ENCODE measurements around the gene PROX1.

The PROX1 gene

DNA sequence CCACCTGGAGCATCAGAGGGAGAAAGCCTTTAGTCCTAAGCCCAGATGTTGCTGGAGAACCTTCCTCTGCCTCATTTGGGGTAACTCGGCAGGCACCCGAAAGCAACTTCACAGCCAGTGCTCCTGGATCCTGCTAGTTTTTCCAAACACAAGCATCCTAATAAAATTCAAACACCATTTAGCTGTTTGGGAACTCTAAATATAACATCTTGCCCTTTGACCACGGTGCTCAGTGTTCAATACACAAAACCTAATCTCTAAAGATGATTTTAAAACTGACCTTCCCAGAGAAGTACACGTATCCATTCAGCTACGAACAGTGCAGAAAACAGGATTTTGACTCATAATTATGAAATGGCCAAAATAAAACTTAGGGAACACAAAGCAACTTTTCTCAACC lies 40.3 kb downstream of the PROX1 start:
- DNase-seq = peak; percentile 67

DNA sequence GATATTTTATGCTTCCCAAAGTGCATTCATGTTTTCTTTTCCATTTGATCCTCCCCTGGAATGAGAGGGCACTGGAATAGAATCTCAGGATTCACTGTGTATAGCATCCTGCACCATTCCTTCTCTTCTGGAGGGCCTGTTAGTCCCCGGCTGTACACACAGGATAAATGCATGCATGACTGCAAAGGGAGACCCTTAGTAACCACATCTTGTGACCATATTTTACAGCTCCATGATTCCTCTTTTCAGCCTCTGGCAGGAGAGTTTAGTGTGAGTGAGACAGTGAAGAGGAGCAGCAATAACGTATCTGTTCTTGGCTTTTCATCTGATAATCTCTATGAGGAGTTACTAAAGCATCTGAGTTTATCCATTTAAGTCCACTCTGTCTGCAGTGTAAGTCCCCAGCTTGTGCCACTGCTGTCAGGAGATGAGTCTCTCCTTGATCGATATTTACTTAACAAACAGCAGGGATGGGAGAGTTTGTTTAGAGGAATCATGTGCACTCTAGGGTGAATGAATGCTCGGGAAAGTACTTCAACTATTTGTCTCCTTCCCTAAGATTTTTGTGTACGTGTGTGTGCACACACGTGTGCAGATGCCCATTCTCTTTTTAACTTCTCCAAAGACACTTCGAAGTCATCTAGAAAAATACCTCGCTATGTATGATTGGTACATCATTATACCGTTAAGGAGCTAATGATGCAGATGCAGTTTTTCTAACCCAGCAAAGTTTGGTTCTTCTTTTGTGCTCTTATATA lies 41.1 kb downstream of the PROX1 start:
- peak; percentile 85 for DNase-seq

DNA sequence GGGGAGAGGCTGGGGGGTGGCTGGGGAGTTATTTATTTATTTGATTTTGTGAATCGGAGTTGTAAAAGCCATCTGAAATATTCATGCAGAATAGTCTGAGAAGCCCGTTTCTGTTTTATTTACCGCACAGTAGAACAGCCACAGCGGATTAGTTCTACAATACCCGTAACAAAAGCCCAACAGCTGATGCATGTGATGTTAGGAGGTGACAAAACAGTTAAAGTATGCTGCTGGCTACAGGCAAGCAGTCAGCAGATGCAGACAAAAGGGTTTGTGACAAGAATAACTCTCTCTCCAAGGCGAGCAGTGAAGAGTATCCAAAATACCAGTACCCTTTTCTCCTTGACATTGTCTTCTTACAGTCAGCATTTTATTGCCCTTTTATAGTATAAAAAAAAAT lies 42.0 kb downstream of the PROX1 start:
- peak; percentile 20 for DNase-seq

DNA sequence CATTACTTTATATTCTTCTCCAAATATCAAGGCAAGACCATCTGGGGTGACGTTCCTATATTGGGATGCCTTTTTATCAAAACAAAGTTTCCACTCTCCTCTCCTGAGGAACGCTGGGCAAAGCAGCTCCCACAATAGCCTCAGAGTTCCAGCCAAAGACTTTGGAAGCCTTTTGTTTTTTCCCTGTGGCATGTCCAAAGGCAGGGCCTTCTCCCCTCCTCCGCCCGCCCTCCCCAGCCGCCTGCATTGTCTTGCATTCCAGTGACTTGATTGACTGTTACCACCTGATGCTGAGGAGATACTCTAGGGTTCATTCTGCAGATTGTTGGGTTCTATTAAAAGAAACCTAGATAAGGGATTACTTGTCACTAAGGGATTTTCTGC lies 43.5 kb downstream of the PROX1 start:
- DNase-seq = no peak

DNA sequence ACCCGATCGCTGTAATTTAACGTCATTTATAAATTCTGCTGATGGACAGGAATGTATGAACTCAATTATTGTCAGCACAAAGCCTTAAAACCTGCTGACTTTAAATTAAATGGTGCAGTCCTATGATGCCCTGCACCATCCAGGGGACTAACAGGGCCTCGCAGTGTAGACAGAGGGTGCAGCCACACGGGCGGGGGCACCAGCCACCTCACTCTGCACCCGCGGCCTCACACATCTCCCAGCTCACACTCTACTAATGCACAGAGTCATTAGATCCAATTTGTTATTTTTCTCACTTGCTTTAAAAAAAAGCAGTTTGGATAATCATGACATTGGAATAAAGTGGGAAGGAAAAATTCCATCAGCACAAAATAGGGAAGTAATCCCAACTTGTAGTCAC lies 49.7 kb downstream of the PROX1 start:
- DNase-seq = no peak

DNA sequence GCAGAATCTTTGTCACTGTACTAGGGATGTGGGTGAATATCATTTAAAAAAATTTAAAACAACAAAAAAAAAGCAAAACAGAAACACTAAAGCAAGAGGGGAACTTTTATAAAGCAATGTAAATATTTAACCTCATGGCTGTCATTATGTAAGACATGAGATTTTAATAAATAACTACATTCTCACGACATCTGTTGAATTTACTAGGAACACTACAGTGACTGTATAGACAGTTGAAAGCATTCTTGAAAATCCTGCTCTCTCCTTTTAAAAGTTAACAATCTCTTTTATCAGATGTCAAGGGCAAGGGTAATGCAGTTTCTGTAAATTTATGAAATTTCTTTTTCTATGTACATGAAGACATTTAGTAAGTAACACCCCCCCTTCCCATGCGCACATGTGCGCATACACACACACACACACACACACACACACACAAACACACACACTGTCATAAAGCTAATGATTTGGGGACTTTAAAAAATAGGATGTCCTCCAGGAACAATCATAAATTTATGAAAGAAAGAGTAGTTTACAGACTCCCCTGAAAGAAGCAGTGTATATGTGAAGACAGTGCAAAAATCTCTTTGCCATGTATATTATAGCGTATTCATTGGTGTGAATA lies 51.7 kb downstream of the PROX1 start:
- no peak for DNase-seq

DNA sequence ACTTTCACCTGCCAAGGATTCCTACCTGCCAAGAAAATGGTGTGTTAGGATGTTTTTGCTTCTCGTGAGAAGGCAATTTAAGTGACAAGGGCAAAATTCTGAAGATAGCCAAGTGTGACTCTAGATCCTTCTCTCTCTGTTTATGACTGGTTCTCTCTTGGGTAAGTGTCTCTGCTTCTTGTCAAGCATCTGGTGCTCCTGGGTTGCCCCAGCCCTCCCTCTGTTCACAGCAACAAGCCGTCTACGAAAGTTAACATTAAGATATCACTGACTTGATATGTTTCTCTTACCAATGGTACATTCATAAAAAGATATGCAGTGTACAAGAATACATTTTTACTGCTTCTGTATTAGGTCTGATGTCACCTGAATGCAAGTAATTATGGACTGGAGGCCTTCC lies 55.4 kb downstream of the PROX1 start:
- no peak for DNase-seq

DNA sequence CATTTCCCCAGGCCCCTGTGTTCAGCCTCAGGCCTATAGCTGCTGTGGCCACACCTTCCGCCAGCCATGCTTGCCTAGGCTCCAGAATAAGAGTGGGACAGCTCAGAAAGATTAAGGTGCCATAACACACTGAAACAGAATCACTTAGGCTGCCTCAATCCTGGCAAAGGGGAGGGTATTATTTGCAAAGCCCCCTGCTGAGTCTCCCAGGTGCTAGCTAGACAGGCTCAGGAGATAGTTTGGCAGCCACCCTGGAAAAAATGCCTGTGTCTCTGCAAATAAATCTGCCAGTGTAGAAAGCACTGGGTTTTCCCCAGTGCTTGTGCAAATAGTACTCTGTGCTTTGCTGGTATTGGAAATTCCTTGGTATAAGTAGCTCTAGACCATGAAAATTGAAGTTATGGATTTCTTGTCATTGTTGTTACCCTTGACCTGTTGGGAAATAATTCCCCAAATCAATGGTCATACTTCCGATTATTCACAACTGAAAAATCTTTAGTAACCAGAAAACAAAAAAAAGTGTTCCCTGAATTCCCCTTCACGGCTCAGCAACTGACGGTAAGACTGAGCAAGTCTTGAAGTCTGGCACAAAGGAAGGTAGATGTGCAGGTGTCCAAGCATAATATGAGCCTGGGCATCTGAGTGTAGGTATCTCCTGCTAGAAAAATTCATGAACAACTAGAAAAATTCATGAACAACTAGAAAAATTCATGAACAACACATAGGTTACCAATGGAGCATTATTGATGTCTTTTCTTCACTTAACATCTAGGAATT lies 56.9 kb downstream of the PROX1 start:
- DNase-seq = no peak

DNA sequence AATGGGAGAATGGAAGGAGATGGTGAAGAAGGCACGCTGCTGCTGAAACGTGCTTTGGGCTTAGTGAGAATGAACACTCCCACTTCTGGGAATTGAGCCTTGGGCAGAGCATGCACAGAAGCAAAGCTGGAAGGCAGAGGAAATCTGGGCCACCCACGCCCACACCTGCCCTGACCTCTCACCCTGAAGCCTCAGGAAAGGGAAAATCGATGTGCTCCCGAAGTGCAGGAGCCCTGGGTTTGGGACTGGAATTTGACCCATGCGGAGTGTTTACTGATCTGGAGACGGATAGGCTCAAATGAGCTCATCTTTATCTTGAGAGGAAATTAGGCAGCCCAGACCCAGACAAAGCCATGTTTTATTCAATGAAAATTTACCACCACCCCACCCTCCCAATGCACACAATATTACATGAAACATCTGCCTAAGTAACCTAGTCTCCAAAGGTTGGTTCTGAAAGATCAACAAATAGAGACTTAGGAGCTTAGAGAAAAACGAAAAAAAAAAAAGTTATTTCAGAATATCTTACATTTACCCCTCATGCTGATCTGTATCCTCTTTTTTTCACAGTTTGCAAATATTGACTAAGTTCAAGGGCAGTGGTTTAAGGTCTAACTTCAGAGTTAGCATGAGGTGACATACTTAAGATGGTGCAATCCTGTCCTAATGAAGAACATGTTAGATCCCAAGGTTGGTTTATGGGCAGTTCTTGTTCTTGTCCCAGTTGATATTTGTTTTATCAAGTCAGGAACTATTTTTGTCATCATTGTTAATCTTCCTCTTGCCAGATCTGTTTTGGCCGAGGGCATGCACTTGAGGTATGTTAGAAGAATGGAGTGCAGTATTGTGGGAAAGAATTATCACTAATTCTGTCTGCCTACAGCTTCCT lies 63.0 kb downstream of the PROX1 start:
- no peak for DNase-seq

DNA sequence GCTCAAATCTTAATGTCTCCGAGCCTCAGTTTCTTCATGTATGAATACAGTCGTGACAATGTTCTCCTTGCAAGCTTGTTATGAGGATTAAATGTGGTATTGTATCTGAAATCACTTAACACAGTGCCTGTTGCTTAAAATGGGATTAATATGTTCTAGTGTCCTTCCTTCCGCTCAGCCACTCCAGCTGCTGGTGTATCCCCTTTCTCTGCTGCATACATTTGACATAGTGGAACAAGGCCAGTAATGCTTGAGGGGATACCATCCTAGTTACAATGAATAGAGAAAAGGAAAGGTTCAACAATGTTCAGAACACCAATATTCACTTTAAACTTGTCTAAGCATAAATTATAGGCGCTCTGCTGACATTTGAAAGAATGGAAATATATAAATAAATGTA lies 64.0 kb downstream of the PROX1 start:
- peak; percentile 55 for DNase-seq

DNA sequence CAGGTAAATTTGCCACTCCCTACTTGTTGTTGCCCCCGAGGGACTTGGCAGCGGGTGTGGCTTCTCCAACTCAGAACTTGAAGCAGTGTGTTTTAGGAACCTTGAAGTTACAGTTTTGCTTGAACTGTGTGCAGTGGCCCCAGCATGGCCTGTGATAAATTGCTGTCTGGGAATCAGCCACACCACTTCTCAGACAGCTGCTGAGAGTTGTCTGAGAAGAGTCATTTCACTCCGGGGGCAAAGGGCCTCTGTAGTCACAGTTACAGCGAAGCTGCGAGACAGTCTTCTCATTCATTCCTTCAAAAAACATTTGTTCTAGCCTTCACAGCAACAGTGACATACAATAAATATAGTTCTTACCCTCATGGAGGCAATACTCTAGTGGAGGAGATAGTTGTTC lies 70.3 kb downstream of the PROX1 start:
- DNase-seq = no peak

DNA sequence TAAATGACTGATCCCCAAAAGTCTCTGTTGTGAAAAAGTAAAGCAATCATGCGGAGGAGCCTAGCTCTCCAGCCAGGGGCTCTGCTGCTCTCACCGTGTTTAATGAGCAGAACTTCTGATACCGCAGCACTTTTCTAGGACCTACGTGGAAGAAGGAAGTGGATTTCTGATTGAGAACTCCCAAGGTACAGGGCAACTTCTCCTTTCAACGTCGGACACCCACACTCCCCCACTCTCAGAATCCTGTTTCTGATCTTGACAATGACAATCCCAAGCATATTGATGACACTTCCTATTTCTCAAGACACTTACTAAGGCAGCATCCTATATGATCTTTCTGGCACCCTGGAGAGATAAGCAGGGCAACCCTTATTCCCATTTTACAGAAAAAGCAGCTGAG lies 78.4 kb downstream of the PROX1 start:
- DNase-seq = no peak

DNA sequence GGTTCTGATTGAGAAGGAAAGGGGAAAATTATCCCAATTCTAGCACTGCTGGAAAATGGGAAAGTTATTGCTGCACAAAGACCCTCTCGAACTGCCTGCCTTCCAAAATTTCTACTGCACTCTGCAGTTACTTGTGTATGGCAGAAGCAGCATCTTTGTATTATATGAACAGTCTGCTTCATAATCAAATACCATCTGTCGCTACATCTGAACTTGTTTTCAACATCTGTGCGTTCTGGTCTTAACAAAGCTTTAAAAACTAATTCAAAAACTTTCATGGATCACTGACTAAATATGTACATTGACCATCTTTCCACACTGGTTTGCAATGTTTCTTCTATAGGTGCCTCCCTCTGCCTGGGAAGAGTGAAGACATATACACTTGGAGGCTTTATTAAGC lies 79.2 kb downstream of the PROX1 start:
- peak; percentile 51 for DNase-seq

DNA sequence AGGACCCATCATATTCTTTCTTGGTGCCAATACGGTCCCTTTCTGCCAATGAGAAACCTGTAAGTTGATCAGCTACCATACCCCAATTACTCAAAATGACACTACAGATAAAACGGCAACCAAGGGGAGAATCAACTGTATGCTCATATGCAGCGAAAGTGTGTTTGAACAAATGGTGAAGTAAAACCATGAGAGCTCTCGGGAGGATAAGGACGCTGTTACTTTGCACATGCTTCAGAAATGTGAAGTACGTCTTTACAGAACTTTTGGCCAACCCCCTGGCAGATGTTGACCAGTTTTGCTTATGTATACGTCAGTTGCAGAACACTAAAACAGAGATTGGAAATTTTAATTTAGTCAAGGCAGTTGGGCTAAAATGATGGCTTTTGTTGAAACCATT lies 79.6 kb downstream of the PROX1 start:
- no peak for DNase-seq

DNA sequence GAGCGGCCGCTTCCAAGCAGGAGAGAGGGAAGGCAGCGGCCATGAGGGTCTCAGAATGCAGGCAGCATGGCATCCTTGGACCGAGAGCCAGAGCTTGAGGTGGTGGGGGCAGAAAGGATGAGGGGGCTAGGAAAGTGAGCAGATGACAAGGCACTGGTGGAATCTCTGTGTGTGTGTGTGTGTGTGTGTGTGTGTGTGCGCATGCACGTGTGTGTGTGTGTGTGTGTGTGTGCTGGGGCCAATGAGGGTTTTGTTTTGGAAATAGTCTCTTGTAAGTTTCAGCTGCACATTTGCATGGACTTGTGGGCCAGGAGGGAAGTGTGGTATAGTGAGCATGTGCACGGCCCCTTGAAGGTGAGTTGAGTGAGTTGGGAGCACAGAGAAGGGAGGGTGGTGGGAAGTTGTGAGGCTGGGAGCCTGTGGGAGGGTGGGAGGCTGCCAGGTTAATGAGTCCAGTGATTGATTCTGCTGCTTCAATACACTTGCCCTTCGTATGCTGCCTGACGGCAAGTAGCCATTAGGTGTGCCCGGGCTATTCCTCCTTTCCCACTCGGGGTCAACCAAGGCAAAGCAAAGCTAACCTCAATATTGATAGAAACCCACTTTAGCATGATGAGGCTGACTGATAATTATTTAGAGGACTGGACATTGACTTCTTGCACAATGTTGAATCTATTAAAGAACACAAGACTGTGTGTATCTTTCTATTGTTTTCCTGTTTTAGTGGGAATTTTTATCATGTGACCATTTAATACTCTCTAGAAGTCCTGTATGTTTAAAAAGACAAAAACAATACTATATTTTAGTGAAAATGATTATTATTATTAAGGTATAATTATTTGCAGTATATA lies 80.3 kb downstream of the PROX1 start:
- DNase-seq = no peak

DNA sequence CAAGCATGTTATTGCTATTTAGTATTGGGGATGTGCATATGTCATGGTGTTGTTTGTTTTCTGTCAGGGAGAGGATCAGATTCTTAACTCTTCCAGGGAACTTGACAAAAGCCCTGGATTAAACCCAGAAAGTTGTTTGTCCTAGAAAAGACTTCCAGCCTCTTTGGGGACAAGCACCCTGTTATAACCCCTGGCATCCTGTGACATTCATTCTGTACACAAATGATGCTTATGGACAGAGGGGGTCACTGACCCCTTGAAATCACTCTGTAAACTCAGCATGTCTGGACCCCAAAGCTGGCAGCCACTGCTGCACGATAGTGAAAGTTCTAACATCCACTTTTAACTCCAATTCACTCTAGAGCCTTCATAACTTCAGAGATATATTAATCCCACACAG lies 81.2 kb downstream of the PROX1 start:
- DNase-seq = no peak

DNA sequence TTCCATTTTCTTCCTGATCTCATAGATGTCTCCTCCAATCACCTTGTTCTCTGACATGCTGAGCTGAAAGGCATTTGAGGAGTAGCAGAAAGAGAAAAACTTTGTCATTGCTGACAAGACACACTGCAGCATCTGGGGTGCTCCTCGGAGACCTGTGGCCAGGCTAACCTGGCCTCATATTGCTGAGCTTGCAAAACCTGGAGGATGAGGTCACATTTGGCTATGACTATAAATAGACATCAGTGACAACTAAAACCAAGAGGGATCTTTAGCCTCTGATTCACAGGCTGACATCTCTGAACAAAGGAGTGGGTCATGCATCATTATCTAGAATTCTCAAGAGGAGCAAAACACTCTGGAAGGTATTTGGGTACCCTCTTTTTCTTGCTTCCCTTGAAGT lies 83.7 kb downstream of the PROX1 start:
- DNase-seq = no peak

DNA sequence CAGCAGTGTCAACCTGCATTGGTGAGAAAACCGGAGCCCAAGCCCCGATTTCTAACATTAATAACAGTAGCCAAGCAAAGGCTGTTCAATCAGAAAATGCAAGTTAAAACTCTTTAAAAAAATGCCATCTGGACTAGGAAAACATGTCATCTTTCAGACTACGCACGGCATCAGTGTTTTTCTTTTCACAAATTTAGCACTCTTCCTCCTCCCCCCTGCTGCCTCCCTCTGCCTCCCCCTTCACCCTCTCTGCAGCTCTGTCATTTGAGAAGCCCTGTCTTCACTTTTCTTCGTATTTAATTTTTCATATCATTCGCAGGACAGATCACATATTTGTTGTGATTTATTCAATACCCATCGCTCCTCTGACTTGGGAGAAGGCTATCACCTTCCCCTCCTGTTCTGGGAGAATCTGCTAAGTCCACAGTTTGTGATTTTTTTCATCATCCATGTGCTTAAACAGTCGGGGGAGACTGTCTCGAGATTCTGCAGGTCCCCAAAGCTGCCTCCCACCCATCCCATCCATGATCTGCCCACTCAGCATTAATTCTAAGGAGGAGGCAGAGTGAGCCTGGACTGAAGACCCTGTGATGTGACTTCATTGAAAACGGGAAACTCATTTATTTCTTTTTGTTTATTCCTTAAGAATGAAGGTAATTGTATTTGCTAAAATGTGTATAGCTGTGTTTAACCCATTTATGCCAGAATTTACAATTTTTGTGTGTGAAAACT lies 84.8 kb downstream of the PROX1 start:
- no peak for DNase-seq

DNA sequence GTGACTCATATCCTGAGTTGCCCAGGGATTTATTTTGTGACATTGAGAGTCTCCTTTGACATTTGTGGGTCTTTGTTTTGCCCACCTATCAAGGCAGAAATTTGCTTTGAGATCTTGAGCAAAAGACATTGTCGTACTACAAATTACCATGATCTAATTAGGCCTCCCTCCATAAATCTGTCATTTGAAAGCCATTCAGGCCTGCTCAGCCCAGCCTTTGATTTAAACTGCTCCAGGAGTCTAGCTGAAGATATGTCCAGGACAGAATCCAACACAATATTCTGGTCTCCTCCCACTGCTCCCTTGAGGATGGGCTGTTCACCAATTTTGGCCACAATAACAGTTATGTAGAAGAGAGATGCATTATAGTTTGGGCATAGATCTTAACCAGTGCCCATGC lies 86.7 kb downstream of the PROX1 start:
- DNase-seq = peak; percentile 85

DNA sequence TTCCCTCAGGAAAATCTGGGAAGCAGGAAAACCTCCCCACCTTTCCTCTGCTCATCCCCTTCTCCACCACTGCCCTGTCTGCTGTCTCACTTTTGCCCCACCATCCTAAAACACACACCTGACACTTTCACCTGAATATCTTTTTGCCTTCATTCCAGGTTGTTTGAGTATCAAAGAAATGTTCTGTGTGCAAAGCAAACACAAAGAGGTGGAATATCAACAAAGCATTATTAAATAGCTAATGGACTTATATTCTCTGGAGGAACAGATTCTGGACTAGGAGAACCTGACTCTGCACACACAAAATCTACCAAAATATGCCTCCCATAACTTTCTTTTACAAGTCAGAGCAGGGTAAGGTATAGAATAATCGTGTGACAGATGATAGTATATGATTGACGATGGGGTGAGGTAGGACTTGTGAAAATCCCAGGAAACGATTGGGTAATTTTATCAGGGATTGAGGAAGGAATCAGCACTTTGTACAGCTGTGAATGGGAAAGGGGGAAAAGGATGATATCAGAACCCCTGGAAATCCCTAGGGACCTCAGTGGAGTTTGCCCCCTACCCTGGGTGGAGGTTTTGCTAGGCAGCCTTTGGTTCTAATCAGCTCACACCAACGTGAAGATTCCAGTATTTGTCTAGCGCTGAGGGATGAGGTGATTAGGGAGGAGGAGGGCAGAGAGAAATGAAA lies 87.7 kb downstream of the PROX1 start:
- peak; percentile 54 for DNase-seq

All from NCI-H82 (cell line).